HepG2 (cell line): ENCODE data around the gene FAM3B.

Experiments
- ESRRA ChIP-seq: sonication (generic); formaldehyde crosslinking; IDR thresholded peaks from 2 replicates; pipeline ENCODE4 v1.5.1; 2020; ENCODE audit warnings: mild to moderate bottlenecking, low read depth, missing genetic modification reagents
- MXI1 ChIP-seq: IDR thresholded peaks from 3 replicates; pipeline ENCODE4 v1.6.1; 2012; ENCODE audit warnings: low read depth, low read length, inconsistent platforms, borderline replicate concordance
- NR3C1 ChIP-seq: sonication (generic); formaldehyde crosslinking; IDR thresholded peaks from 2 replicates; pipeline ENCODE4 v1.4.0; 2020; ENCODE audit warnings: missing genetic modification reagents
- RFX1 ChIP-seq: fragments of 450-650 bp; IDR thresholded peaks from 2 replicates; pipeline ENCODE4 v1.6.1; 2017
- WIZ ChIP-seq: sonication (generic); formaldehyde crosslinking; IDR thresholded peaks from 2 replicates; pipeline ENCODE4 v1.5.1; 2020; ENCODE audit warnings: mild to moderate bottlenecking, missing genetic modification reagents
- ZNF24 ChIP-seq: fragments of 450-650 bp; IDR thresholded peaks from 2 replicates; pipeline ENCODE4 v1.6.1; 2017; ENCODE audit warnings: antibody characterized with exemption, mild to moderate bottlenecking
- TF ChIP-seq, protein P1 (sequence below): sonication (generic); formaldehyde crosslinking; IDR thresholded peaks from 2 replicates; pipeline ENCODE4 v1.5.0; 2020; ENCODE audit warnings: mild to moderate bottlenecking, missing genetic modification reagents, moderate library complexity

DNA sequence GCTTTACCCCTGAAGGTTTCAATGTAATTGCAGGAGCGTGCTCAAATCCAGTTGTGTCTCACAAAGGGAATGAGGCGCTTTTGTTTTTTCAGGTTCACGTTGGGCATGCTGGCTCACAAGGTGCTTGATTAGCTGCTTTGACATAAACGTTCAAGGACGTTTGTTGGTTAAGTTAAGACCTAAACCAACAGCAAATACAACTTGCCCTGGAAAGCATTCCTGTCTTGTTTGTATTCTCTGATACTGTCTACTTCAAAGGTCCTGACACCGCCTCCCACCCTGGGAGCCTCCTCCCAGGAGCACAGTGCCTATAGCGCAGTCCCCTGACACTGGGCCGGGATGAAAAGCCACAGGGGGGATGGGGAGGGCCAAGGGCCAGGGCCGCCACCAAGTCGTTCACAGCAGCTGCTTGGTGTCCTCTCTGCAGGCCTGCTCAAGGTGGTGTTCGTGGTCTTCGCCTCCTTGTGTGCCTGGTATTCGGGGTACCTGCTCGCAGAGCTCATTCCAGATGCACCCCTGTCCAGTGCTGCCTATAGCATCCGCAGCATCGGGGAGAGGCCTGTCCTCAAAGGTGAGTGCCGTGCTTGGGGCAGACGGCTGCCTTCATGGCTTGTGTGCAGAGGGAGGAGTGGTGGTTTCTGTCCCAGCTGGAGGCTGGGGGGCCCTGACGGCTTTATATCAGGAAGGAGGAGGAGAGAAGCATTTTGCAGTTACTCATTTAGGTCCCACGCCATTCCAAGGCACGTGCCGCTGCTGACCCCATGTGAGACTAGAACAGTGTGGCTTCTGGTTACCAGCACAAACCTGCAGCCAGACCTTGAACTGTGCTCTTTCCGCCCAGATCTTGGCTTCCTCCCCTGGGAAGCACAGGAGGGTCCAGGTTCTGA, 6.1 kb downstream of the FAM3B start:
- TF ChIP-seq NR3C1 (CRISPR knock-in tag): no peak
- peak; percentile 36; the same call in 1 of the 3 replicates for TF ChIP-seq MXI1
- no peak for TF ChIP-seq WIZ (CRISPR knock-in tag)
- TF ChIP-seq, protein P1, sequence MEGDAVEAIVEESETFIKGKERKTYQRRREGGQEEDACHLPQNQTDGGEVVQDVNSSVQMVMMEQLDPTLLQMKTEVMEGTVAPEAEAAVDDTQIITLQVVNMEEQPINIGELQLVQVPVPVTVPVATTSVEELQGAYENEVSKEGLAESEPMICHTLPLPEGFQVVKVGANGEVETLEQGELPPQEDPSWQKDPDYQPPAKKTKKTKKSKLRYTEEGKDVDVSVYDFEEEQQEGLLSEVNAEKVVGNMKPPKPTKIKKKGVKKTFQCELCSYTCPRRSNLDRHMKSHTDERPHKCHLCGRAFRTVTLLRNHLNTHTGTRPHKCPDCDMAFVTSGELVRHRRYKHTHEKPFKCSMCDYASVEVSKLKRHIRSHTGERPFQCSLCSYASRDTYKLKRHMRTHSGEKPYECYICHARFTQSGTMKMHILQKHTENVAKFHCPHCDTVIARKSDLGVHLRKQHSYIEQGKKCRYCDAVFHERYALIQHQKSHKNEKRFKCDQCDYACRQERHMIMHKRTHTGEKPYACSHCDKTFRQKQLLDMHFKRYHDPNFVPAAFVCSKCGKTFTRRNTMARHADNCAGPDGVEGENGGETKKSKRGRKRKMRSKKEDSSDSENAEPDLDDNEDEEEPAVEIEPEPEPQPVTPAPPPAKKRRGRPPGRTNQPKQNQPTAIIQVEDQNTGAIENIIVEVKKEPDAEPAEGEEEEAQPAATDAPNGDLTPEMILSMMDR (CRISPR knock-in tag): peak; percentile 16
- no peak for TF ChIP-seq RFX1
- no peak for TF ChIP-seq ESRRA (CRISPR knock-in tag)
- no peak for TF ChIP-seq ZNF24
